Esophagus muscularis mucosa (tissue), 3 donors: ENCODE results near the gene QRICH1.

Experiments
- POLR2AphosphoS5 ChIP-seq, 2 donors: sonication (generic); formaldehyde crosslinking; IDR thresholded peaks; one replicate each; pipeline ENCODE4 v1.6.1; 2017; ENCODE audit warnings: antibody characterized with exemption in 2 of 2
- TF ChIP-seq, protein P1 (sequence below), 3 experiments: fragments of 200-600 bp in 2 of 3; fragments of 450-650 bp in 1 of 3; sonication (generic) in 2 of 3; IDR thresholded peaks; one replicate each; pipeline ENCODE4 v1.5.1; 2017 to 2019; ENCODE audit warnings: antibody characterized with exemption in 3 of 3, mild to moderate bottlenecking in 2 of 3, moderate library complexity in 1 of 3

DNA sequence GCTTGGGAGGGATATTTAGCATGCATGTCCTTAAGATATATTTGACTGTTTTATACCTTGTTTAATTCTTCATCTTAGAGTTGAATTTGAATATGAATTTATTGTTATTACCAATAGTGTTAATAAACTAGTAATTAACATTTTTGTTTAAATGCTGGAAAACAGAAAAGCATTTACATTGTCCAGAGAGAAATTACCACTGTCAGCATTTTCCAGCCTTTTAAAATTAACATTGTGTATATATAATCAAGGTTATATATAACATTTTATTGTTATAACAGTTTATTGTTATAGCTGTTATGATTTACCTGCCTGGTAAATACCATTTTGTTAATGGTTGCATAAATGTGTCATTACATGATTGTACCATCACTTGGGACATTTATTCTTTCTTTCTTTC lies 111.9 kb downstream of the QRICH1 start:
- TF ChIP-seq POLR2AphosphoS5 (IDR thresholded peaks at IDR 0.05) = no peak
- TF ChIP-seq, protein P1, sequence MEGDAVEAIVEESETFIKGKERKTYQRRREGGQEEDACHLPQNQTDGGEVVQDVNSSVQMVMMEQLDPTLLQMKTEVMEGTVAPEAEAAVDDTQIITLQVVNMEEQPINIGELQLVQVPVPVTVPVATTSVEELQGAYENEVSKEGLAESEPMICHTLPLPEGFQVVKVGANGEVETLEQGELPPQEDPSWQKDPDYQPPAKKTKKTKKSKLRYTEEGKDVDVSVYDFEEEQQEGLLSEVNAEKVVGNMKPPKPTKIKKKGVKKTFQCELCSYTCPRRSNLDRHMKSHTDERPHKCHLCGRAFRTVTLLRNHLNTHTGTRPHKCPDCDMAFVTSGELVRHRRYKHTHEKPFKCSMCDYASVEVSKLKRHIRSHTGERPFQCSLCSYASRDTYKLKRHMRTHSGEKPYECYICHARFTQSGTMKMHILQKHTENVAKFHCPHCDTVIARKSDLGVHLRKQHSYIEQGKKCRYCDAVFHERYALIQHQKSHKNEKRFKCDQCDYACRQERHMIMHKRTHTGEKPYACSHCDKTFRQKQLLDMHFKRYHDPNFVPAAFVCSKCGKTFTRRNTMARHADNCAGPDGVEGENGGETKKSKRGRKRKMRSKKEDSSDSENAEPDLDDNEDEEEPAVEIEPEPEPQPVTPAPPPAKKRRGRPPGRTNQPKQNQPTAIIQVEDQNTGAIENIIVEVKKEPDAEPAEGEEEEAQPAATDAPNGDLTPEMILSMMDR (IDR thresholded peaks at IDR 0.05) = no peak
